OCI-LY7 (cell line): Measurements from ENCODE around the gene KICS2. TPM values are rescaled to one million over a fixed set of nuclear protein-coding genes. Genes with fewer than 3 reads are reported as not detected.
"Not testable (repeated sequence)": the region's sequence is repeated elsewhere in the genome, so short reads cannot be mapped to it uniquely, and the experiment has no call there.

Experiments
- BruUV-seq: library from RNA; stranded (reverse); fragments of 400-500 nt; replicated peaks from 2 replicates; lab custom pipeline; 2021; lab: Mats Ljungman, UMichigan
- CTCF ChIA-PET: fragments of 300-600 bp; sonication (Branson Sonifier 250); formaldehyde crosslinking; loops from one replicate; lab custom pipeline; 2022; ENCODE audit warnings: antibody characterized with exemption; ENCODE audit not compliant: unreplicated experiment; lab: Charles Lee
- POLR2A ChIA-PET: fragments of 300-600 bp; sonication (Branson Sonifier 250); formaldehyde crosslinking; loops from one replicate; lab custom pipeline; 2022; ENCODE audit warnings: antibody characterized with exemption; lab: Charles Lee
- DNase-seq: peaks from one replicate; pipeline ENCODE4 v3.0.0-alpha.2; 2015; ENCODE audit warnings: low spot score
- H2AFZ ChIP-seq: fragments of 200-600 bp; sonication (generic), shearing (Covaris generic); 2 replicates; pipeline ENCODE4 v1.6.1; 2014; ENCODE audit warnings: mild to moderate bottlenecking, antibody characterized with exemption, low read length, moderate library complexity
- H3K27ac ChIP-seq: fragments of 200-600 bp; sonication (generic); 2 replicates; pipeline ENCODE4 v1.5.1; 2014; ENCODE audit warnings: mixed run types, low read depth, mild to moderate bottlenecking, moderate library complexity, low read length, inconsistent platforms; ENCODE audit not compliant: poor library complexity, severe bottlenecking
- H3K36me3 ChIP-seq: fragments of 200-600 bp; sonication (generic); 2 replicates; pipeline ENCODE4 v1.6.1; 2014; ENCODE audit warnings: mild to moderate bottlenecking, antibody characterized with exemption, low read length, moderate library complexity, mixed read lengths; ENCODE audit not compliant: insufficient read depth
- H3K4me1 ChIP-seq: fragments of 200-600 bp; sonication (generic); 2 replicates; pipeline ENCODE4 v1.5.1; 2014; ENCODE audit warnings: mild to moderate bottlenecking, low read length; ENCODE audit not compliant: insufficient read depth, poor library complexity, severe bottlenecking
- H3K4me2 ChIP-seq: fragments of 200-600 bp; sonication (generic); 2 replicates; pipeline ENCODE4 v1.6.1; 2014; ENCODE audit warnings: mild to moderate bottlenecking, low read length
- H3K4me3 ChIP-seq: fragments of 200-600 bp; sonication (generic); 2 replicates; pipeline ENCODE4 v1.5.1; 2014; ENCODE audit warnings: mild to moderate bottlenecking, low read depth, low read length; ENCODE audit not compliant: poor library complexity, severe bottlenecking
- H3K79me2 ChIP-seq: fragments of 200-600 bp; sonication (generic); 2 replicates; pipeline ENCODE4 v1.6.1; 2016; ENCODE audit warnings: low read depth, mild to moderate bottlenecking, low read length, moderate library complexity, mixed read lengths; ENCODE audit not compliant: insufficient read depth
- H3K9me2 ChIP-seq: fragments of 200-600 bp; sonication (generic); 2 replicates; pipeline ENCODE4 v1.6.1; 2016; ENCODE audit warnings: mild to moderate bottlenecking, low read length, mixed read lengths; ENCODE audit not compliant: insufficient read depth
- H3K9me3 ChIP-seq: fragments of 200-600 bp; sonication (generic); 2 replicates; pipeline ENCODE4 v1.6.1; 2014; ENCODE audit warnings: mild to moderate bottlenecking, mixed run types, low read length, mixed read lengths
- H4K20me1 ChIP-seq: fragments of 200-600 bp; sonication (generic); 2 replicates; pipeline ENCODE4 v1.6.1; 2014; ENCODE audit warnings: mild to moderate bottlenecking, antibody characterized with exemption, low read length, moderate library complexity, mixed read lengths; ENCODE audit not compliant: insufficient read depth
- EZH2phosphoT487 ChIP-seq: fragments of 200-600 bp; sonication (generic); IDR thresholded peaks from 2 replicates; pipeline ENCODE4 v1.6.1; 2018; ENCODE audit warnings: low read depth, borderline replicate concordance, mild to moderate bottlenecking, mixed run types, antibody characterized with exemption, low read length, moderate library complexity, mixed read lengths
- intact Hi-C: fragments of 100-400 bp; cut with micrococcal nuclease; formaldehyde crosslinking; loops from one replicate; pipeline ENCODE4 v1.10.0; 2022; ENCODE audit not compliant: unreplicated experiment
- total RNA-seq, 2 experiments: library from RNA; depleted of rRNA in 1 of 2; stranded (reverse); fragments of >200 nt in 1 of 2; shearing (Covaris generic) in 1 of 2; gene quantifications; 2 replicates each; pipeline ENCODE4 v1.2.3, GENCODE V29; 2014 to 2022
- TF ChIP-seq, protein P1 (sequence below): fragments of 200-600 bp; sonication (generic); conservative IDR thresholded peaks from 2 replicates; pipeline ENCODE4 v1.5.1; 2014; ENCODE audit warnings: mild to moderate bottlenecking, antibody characterized with exemption, low read length, moderate library complexity, mixed read lengths

The KICS2 gene
- total RNA-seq, 2 experiments from 2014 or later = 20.4 to 20.6 TPM

DNA sequence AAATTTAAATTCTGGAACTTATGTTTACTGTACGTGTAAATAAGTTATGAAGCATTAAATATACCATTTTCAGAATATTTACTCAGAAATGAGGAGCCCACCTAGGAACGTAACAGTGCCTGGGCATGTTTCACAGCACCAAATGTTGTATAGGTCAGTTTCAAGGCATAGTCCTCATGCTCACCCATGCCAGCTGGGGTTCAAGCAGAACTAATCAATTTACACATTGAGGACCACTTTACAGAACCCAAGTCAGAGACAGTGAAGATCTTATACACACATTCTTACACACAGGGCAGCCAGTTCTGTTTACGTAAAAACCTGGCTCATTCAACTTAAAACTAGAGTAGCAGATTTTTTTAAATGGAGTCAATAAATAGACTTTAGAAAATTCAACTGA lies 2.0 kb downstream of the KICS2 start:
- POLR2A ChIA-PET = interaction anchor here (0.6 to 0.7 kb wide), 2 partner anchors 27 to 1633 kb away, joined by 3 read pairs; no protein-coding TSS in a partner anchor
- CTCF ChIA-PET = interaction anchor here (0.5 kb wide), 1 partner anchor 474 kb away, joined by 8 read pairs; no protein-coding TSS in a partner anchor

DNA sequence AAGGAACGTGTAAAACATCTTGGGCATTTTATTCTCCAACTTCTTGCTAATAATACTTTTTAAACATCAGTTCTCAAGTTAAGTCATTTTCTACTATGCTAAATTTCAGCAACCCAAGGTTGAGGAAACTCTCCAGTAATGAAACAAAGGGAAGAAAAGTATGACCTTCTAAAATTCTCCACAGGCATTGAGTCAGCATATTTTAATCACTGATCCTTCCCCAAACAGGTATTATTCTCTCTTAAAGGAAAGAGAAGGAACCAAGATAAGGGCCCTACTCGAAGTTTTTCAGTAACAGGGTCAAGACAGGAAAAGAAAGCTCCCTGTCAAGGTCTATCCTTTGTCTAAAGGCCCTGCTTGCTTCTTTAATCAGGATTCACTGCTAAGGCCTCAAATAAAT lies 3.0 kb downstream of the KICS2 start:
- H3K4me1 ChIP-seq = peaks cover 24% of the 10 kb centered on the region
- H2AFZ ChIP-seq = no peak overlapping the region
- no peaks in the 10 kb centered on the region for H3K9me2 ChIP-seq
- H3K4me2 ChIP-seq = peak overlapping the region; percentile 85
- H3K27ac ChIP-seq = no peak overlapping the region
- TF ChIP-seq EZH2phosphoT487 = no peak
- TF ChIP-seq, protein P1, sequence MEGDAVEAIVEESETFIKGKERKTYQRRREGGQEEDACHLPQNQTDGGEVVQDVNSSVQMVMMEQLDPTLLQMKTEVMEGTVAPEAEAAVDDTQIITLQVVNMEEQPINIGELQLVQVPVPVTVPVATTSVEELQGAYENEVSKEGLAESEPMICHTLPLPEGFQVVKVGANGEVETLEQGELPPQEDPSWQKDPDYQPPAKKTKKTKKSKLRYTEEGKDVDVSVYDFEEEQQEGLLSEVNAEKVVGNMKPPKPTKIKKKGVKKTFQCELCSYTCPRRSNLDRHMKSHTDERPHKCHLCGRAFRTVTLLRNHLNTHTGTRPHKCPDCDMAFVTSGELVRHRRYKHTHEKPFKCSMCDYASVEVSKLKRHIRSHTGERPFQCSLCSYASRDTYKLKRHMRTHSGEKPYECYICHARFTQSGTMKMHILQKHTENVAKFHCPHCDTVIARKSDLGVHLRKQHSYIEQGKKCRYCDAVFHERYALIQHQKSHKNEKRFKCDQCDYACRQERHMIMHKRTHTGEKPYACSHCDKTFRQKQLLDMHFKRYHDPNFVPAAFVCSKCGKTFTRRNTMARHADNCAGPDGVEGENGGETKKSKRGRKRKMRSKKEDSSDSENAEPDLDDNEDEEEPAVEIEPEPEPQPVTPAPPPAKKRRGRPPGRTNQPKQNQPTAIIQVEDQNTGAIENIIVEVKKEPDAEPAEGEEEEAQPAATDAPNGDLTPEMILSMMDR = no peak
- DNase-seq = no peak
- no peaks in the 10 kb centered on the region for H4K20me1 ChIP-seq
- BruUV-seq = no TSS peak
- peaks cover 24% of the 10 kb centered on the region for H3K79me2 ChIP-seq
- intact Hi-C loops = no loop called here
- peaks cover 14% of the 10 kb centered on the region for H3K36me3 ChIP-seq
- H3K4me3 ChIP-seq = no peak overlapping the region
- CTCF ChIA-PET = no interaction called here
- no peaks in the 10 kb centered on the region for H3K9me3 ChIP-seq
- POLR2A ChIA-PET = interaction anchor here (0.6 to 0.7 kb wide), 2 partner anchors 143 to 311 kb away, joined by 3 to 4 read pairs; no protein-coding TSS in a partner anchor

More for the DNA sequence above, 2.0 kb downstream of the KICS2 start:
- H3K27ac ChIP-seq = no peak overlapping the region
- H2AFZ ChIP-seq = no peak overlapping the region
- peak overlapping the region; percentile 85 for H3K4me2 ChIP-seq
- no peaks in the 10 kb centered on the region for H3K9me2 ChIP-seq
- intact Hi-C loops = no loop called here
- no peak for DNase-seq
- H3K9me3 ChIP-seq = no peaks in the 10 kb centered on the region
- H3K4me3 ChIP-seq = peak overlapping the region; percentile 85
- peaks cover 6% of the 10 kb centered on the region for H3K36me3 ChIP-seq
- H3K79me2 ChIP-seq = peaks cover 24% of the 10 kb centered on the region
- BruUV-seq = no TSS peak
- TF ChIP-seq, protein P1 = no peak
- no peak for TF ChIP-seq EZH2phosphoT487
- H4K20me1 ChIP-seq = no peaks in the 10 kb centered on the region
- peaks cover 24% of the 10 kb centered on the region for H3K4me1 ChIP-seq

DNA sequence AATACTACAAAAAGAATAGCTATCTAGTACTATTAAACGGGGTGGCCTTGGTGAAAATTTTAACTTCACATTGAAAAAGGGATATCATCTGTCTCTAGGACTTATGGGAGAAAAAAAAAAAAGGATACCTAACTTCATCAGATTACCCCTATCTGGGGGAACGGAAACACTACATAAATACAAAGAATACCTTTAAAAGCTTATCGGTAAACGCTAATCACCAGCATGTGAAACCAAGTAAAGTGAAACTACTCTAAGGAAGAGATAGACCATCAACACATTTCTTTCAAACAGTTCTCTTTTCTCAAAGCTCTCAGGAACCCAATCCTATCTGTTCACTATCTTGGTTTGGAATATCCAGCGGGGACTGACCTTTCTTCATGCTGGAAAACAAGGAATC lies 3.5 kb downstream of the KICS2 start:
- peaks cover 24% of the 10 kb centered on the region for H3K4me1 ChIP-seq
- no peak overlapping the region for H3K4me3 ChIP-seq
- intact Hi-C loops = no loop called here
- H3K27ac ChIP-seq = no peak overlapping the region
- H3K79me2 ChIP-seq = peaks cover 24% of the 10 kb centered on the region
- no peak overlapping the region for H2AFZ ChIP-seq
- H3K9me3 ChIP-seq = no peaks in the 10 kb centered on the region
- CTCF ChIA-PET = interaction anchor here (0.8 kb wide), 1 partner anchor 13 kb away, joined by 3 read pairs; no protein-coding TSS in a partner anchor
- no peaks in the 10 kb centered on the region for H4K20me1 ChIP-seq
- H3K36me3 ChIP-seq = peaks cover 20% of the 10 kb centered on the region
- no peak for TF ChIP-seq EZH2phosphoT487
- TF ChIP-seq, protein P1 = no peak
- POLR2A ChIA-PET = interaction anchor here (0.7 to 0.8 kb wide), 5 partner anchors 13 to 1345 kb away, joined by 3 to 6 read pairs (median 3); no protein-coding TSS in a partner anchor
- BruUV-seq = no TSS peak
- no peaks in the 10 kb centered on the region for H3K9me2 ChIP-seq
- no peak for DNase-seq
- H3K4me2 ChIP-seq = no peak overlapping the region

DNA sequence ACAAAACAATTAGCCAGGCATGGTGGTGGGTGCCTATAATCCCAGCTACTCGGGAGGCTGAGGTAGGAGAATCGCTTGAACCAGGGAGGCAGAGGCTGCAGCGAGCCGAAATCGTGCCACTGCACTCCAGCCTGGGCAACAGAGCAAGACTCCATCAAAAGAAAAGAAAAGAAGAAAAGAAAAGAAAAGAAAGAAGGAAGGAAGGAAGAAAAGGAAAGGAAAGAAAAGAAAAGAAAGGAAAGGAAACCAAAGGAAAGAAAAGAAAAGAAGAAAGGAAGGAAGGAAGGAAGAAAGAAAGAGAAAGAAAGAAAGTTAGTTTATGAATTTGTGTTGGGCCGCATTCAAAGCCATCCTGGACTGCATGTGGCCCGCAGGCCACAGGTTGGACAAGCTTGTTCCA lies 4.5 kb downstream of the KICS2 start:
- H3K27ac ChIP-seq, H2AFZ ChIP-seq, H3K4me3 ChIP-seq, H3K9me2 ChIP-seq, BruUV-seq, H4K20me1 ChIP-seq, DNase-seq, intact Hi-C loops, H3K9me3 ChIP-seq, H3K4me2 ChIP-seq, CTCF ChIA-PET: not testable (repeated sequence)
- Histone ChIP-seq H3K36me3 (peaks cover 29% of the 10 kb centered on the region), H3K79me2 (peaks cover 24% of the 10 kb centered on the region), H3K4me1 (peaks cover 26% of the 10 kb centered on the region)
- POLR2A ChIA-PET = interaction anchor here (0.7 to 0.8 kb wide), 2 partner anchors 9 to 12 kb away, joined by 3 to 4 read pairs; no protein-coding TSS in a partner anchor
